ENCODE results near the gene MTHFD1L. TPM values are rescaled to one million over a fixed set of nuclear protein-coding genes. Genes with fewer than 3 reads are reported as not detected.

The MTHFD1L gene
- total and polyA plus RNA-seq, 3 experiments from 2014 or later = 5.8 to 108 (median 102) TPM

DNA sequence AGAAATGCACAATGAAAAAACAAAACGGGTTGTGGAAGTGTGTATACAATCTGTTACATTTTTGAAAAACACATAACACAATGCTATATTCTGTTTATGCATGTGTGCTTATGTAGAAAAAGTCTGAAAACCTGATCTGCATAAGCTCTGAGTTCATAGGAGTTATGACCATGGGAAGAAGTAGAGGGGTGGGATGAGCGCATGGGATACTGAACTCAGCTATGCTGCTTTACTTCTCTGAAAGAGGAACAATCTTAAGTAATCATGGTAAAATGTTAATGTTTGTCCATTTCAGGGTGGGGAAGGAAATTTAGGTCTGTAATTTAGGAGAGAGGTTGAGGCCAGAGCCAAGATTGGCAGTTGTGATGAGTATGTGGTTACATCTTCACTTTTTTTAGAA lies 126.8 kb downstream of the MTHFD1L start:
- H3K4me1 ChIP-seq (ENCODE audit: insufficient read depth, low read length) = peaks cover 10% of the 10 kb centered on the region
- Mint-ChIP-seq H3K27ac (peak overlapping the region in 1 of 8 donors; percentile 73), H3K27me3 (no peaks in the 10 kb centered on the region), H3K36me3 (peaks cover 0 to 11% (median 5%) of the 10 kb centered on the region in 3 donors), H3K4me1 (peaks cover 6 to 9% (median 7%) of the 10 kb centered on the region in 3 donors), H3K4me3 (no peak overlapping the region), H3K9me3 (no peaks in the 10 kb centered on the region)
- no peak for DNase-seq
- POLR2A ChIA-PET = no interaction called here
- no peaks in the 10 kb centered on the region for H3K36me3 ChIP-seq (ENCODE audit: insufficient read depth, low read length)
- CTCF ChIA-PET = no interaction called here
- no peak overlapping the region for H3K27ac ChIP-seq (ENCODE audit: low read depth, low read length)
- no peak overlapping the region for H3K4me3 ChIP-seq (ENCODE audit: low read length)
- H3K9me3 ChIP-seq (ENCODE audit: low read length) = no peaks in the 10 kb centered on the region
- no peaks in the 10 kb centered on the region for H3K27me3 ChIP-seq (ENCODE audit: insufficient read depth, low read length, poor library complexity, severe bottlenecking)

- Mint-ChIP-seq H3K9me3 (no peaks in the 10 kb centered on the region), H3K27ac (no peak overlapping the region), H3K4me3 (no peak overlapping the region), H3K4me1 (peaks cover 1 to 5% (median 2%) of the 10 kb centered on the region in 3 donors), H3K27me3 (no peaks in the 10 kb centered on the region), H3K36me3 (peaks cover 0 to 11% (median 5%) of the 10 kb centered on the region in 3 donors)
- Histone ChIP-seq H3K4me1 (ENCODE audit: insufficient read depth, low read length) (peaks cover 5% of the 10 kb centered on the region), H3K4me3 (ENCODE audit: low read length) (no peak overlapping the region), H3K27me3 (ENCODE audit: insufficient read depth, low read length, poor library complexity, severe bottlenecking) (no peaks in the 10 kb centered on the region), H3K36me3 (ENCODE audit: insufficient read depth, low read length) (no peaks in the 10 kb centered on the region), H3K27ac (ENCODE audit: low read depth, low read length) (no peak overlapping the region), H3K9me3 (ENCODE audit: low read length) (no peaks in the 10 kb centered on the region)
- DNase-seq = no peak
- ChIA-PET CTCF (no interaction called here), POLR2A (no interaction called here)
Observed at GRCh38 chr6:150992703-150993102, 127.2 kb downstream of the MTHFD1L start.

GRCh38 chr6:150993253-150993652 lies 127.8 kb downstream of the MTHFD1L start:
- no peak overlapping the region for H3K4me3 Mint-ChIP-seq

GRCh38 chr6:150994026-150994425 lies 128.5 kb downstream of the MTHFD1L start:
- ChIA-PET POLR2A (no interaction called here), CTCF (no interaction called here)

More at GRCh38 chr6:150993253-150993652, 127.8 kb downstream of the MTHFD1L start:
- Histone ChIP-seq H3K9me3 (ENCODE audit: low read length) (no peaks in the 10 kb centered on the region), H3K27me3 (ENCODE audit: insufficient read depth, low read length, poor library complexity, severe bottlenecking) (no peaks in the 10 kb centered on the region), H3K4me1 (ENCODE audit: insufficient read depth, low read length) (no peaks in the 10 kb centered on the region), H3K36me3 (ENCODE audit: insufficient read depth, low read length) (no peaks in the 10 kb centered on the region), H3K27ac (ENCODE audit: low read depth, low read length) (no peak overlapping the region), H3K4me3 (ENCODE audit: low read length) (no peak overlapping the region)
- H3K27ac Mint-ChIP-seq = no peak overlapping the region
- CTCF ChIA-PET = no interaction called here
- H3K27me3 Mint-ChIP-seq = no peaks in the 10 kb centered on the region
- POLR2A ChIA-PET = no interaction called here
- no peak for DNase-seq
- no peaks in the 10 kb centered on the region for H3K4me1 Mint-ChIP-seq
- peaks cover 0 to 11% (median 5%) of the 10 kb centered on the region in 3 donors for H3K36me3 Mint-ChIP-seq
- no peaks in the 10 kb centered on the region for H3K9me3 Mint-ChIP-seq

DNA sequence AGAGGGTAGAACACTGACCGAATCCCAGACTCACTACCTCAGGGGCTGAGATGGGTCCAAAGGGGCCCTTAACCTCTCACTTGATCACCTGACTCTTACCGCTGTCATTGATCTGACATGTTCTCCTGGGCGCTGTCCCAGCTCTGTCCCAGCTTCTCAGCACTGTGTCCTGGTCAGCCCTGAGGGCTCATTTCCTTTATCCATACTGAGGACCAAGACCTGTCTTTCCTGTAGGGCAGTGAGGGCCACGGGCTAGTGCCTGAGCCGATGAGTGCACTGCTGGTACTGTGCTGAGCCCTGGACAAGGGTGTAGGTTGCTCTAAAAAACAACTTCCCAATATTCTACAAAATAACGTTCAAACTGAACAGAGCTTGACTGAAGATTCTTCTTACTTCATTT lies 131.5 kb downstream of the MTHFD1L start:
- Mint-ChIP-seq H3K27ac (no peak overlapping the region), H3K4me3 (no peak overlapping the region), H3K36me3 (peaks cover 0 to 11% (median 5%) of the 10 kb centered on the region in 3 donors), H3K27me3 (no peaks in the 10 kb centered on the region), H3K9me3 (no peaks in the 10 kb centered on the region), H3K4me1 (no peaks in the 10 kb centered on the region)
- no peaks in the 10 kb centered on the region for H3K4me1 ChIP-seq (ENCODE audit: insufficient read depth, low read length)
- H3K27me3 ChIP-seq (ENCODE audit: insufficient read depth, low read length, poor library complexity, severe bottlenecking) = no peaks in the 10 kb centered on the region
- no peaks in the 10 kb centered on the region for H3K36me3 ChIP-seq (ENCODE audit: insufficient read depth, low read length)
- H3K4me3 ChIP-seq (ENCODE audit: low read length) = no peak overlapping the region
- no peak for DNase-seq
- no peak overlapping the region for H3K27ac ChIP-seq (ENCODE audit: low read depth, low read length)
- CTCF ChIA-PET = interaction anchor here (0.6 kb wide), 1 partner anchor 17 kb away, joined by 3 read pairs; no protein-coding TSS in a partner anchor
- H3K9me3 ChIP-seq (ENCODE audit: low read length) = no peaks in the 10 kb centered on the region
- POLR2A ChIA-PET = no interaction called here

More at GRCh38 chr6:150994026-150994425, 128.5 kb downstream of the MTHFD1L start:
- H3K36me3 Mint-ChIP-seq = peaks cover 0 to 11% (median 5%) of the 10 kb centered on the region in 3 donors
- H3K27ac ChIP-seq (ENCODE audit: low read depth, low read length) = no peak overlapping the region
- H3K27me3 ChIP-seq (ENCODE audit: insufficient read depth, low read length, poor library complexity, severe bottlenecking) = no peaks in the 10 kb centered on the region
- no peaks in the 10 kb centered on the region for H3K9me3 ChIP-seq (ENCODE audit: low read length)
- H3K4me1 Mint-ChIP-seq = no peaks in the 10 kb centered on the region
- no peak overlapping the region for H3K4me3 ChIP-seq (ENCODE audit: low read length)
- DNase-seq = no peak
- no peaks in the 10 kb centered on the region for H3K9me3 Mint-ChIP-seq
- H3K27me3 Mint-ChIP-seq = no peaks in the 10 kb centered on the region
- H3K4me3 Mint-ChIP-seq = no peak overlapping the region
- H3K36me3 ChIP-seq (ENCODE audit: insufficient read depth, low read length) = no peaks in the 10 kb centered on the region
- no peaks in the 10 kb centered on the region for H3K4me1 ChIP-seq (ENCODE audit: insufficient read depth, low read length)
- H3K27ac Mint-ChIP-seq = no peak overlapping the region

- Histone ChIP-seq H3K36me3 (ENCODE audit: insufficient read depth, low read length) (no peaks in the 10 kb centered on the region), H3K4me3 (ENCODE audit: low read length) (no peak overlapping the region), H3K27ac (ENCODE audit: low read depth, low read length) (no peak overlapping the region), H3K27me3 (ENCODE audit: insufficient read depth, low read length, poor library complexity, severe bottlenecking) (no peaks in the 10 kb centered on the region), H3K4me1 (ENCODE audit: insufficient read depth, low read length) (no peaks in the 10 kb centered on the region), H3K9me3 (ENCODE audit: low read length) (no peaks in the 10 kb centered on the region)
- DNase-seq = no peak
- ChIA-PET CTCF (interaction anchor here (4.3 kb wide), 1 partner anchor 16 kb away, joined by 18 read pairs; no protein-coding TSS in a partner anchor), POLR2A (no interaction called here)
- H3K4me1 Mint-ChIP-seq = no peaks in the 10 kb centered on the region
- no peak overlapping the region for H3K27ac Mint-ChIP-seq
- no peak overlapping the region for H3K4me3 Mint-ChIP-seq
- no peaks in the 10 kb centered on the region for H3K27me3 Mint-ChIP-seq
- peaks cover 0 to 9% (median under 1%) of the 10 kb centered on the region in 3 donors for H3K36me3 Mint-ChIP-seq
- H3K9me3 Mint-ChIP-seq = no peaks in the 10 kb centered on the region
Observed at GRCh38 chr6:150999107-150999506, 133.6 kb downstream of the MTHFD1L start.

DNA sequence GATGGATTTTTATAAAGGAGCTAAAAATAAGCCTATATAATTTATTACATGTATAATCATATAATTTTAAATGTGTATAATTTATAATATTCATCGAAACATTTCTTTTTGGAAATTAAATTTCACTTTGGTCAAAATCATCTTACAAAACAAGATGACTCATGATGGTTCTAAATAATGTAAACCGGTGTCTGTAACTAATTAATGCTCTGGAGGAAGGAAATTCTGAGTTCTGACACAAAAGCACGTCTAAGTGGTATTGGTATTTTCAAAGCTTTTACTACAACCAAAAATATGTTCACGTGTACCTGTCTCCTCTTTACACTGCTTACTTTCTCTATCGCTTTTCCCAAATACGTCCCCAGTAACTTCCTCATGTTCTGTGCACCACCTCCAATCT lies 134.1 kb downstream of the MTHFD1L start:
- POLR2A ChIA-PET = no interaction called here
- no peaks in the 10 kb centered on the region for H3K9me3 ChIP-seq (ENCODE audit: low read length)
- H3K27me3 ChIP-seq (ENCODE audit: insufficient read depth, low read length, poor library complexity, severe bottlenecking) = no peaks in the 10 kb centered on the region

DNA sequence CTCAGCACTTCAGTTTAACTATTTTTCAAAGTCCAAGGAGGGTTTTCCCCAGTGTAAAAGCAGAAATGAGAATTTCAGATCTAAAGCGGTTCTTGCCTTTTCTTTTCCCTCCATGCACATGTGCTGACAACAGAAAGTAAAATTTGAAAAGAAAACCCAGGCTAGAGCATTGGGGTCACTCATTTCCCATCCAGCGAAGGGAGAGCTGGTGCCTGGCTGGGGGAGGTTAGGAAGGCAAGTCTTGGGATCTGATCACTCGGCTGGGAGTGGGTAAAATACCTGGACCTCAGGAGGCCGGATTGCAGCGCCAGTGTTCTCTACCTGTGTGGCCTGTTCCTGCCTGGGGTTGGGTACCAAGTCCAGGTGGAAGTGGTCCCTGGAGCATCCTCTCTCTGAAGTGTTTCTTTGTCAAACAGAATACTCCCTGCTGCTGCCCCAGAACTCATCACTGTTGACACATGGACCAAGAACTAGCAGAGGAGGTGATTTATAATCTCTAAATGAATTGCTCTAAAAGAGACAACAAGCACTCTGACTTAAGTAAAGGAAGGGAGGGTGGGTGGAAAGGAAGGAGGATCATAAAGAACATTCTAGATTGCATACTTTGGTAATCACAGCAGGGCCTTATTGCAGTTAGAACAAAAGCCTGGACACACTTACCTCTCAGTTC lies 136.0 kb downstream of the MTHFD1L start:
- Mint-ChIP-seq H3K27ac (no peak overlapping the region), H3K36me3 (peaks cover 0 to under 1% (median 0%) of the 10 kb centered on the region in 3 donors), H3K9me3 (no peaks in the 10 kb centered on the region), H3K4me3 (no peak overlapping the region), H3K4me1 (peaks cover 6 to 24% (median 15%) of the 10 kb centered on the region in 3 donors), H3K27me3 (no peaks in the 10 kb centered on the region)
- Histone ChIP-seq H3K27ac (ENCODE audit: low read depth, low read length) (no peak overlapping the region), H3K4me1 (ENCODE audit: insufficient read depth, low read length) (no peaks in the 10 kb centered on the region), H3K36me3 (ENCODE audit: insufficient read depth, low read length) (no peaks in the 10 kb centered on the region), H3K9me3 (ENCODE audit: low read length) (no peaks in the 10 kb centered on the region), H3K27me3 (ENCODE audit: insufficient read depth, low read length, poor library complexity, severe bottlenecking) (no peaks in the 10 kb centered on the region), H3K4me3 (ENCODE audit: low read length) (no peak overlapping the region)
- CTCF ChIA-PET = interaction anchor here (4.3 kb wide), 1 partner anchor 13 kb away, joined by 18 read pairs; no protein-coding TSS in a partner anchor
- DNase-seq = no peak
- POLR2A ChIA-PET = no interaction called here

More for the DNA sequence above, 134.1 kb downstream of the MTHFD1L start:
- peaks cover 0 to 8% (median 0%) of the 10 kb centered on the region in 3 donors for H3K36me3 Mint-ChIP-seq
- H3K4me1 Mint-ChIP-seq = peaks cover 3 to 4% (median 4%) of the 10 kb centered on the region in 3 donors
- no peak overlapping the region for H3K27ac Mint-ChIP-seq
- DNase-seq = no peak
- H3K27me3 Mint-ChIP-seq = no peaks in the 10 kb centered on the region
- no peak overlapping the region for H3K27ac ChIP-seq (ENCODE audit: low read depth, low read length)
- no peak overlapping the region for H3K4me3 Mint-ChIP-seq
- H3K36me3 ChIP-seq (ENCODE audit: insufficient read depth, low read length) = no peaks in the 10 kb centered on the region
- no peak overlapping the region for H3K4me3 ChIP-seq (ENCODE audit: low read length)
- H3K9me3 Mint-ChIP-seq = no peaks in the 10 kb centered on the region
- CTCF ChIA-PET = interaction anchor here (4.3 kb wide), 1 partner anchor 15 kb away, joined by 18 read pairs; no protein-coding TSS in a partner anchor
- no peaks in the 10 kb centered on the region for H3K4me1 ChIP-seq (ENCODE audit: insufficient read depth, low read length)

All from CD8-positive, alpha-beta memory T cell (primary cell).